RWPE2 (cell line): ENCODE results near the gene EXOSC5.
"Not testable (repeated sequence)": the region's sequence is repeated elsewhere in the genome, so short reads cannot be mapped to it uniquely, and the experiment has no call there.

Experiments
- ATAC-seq: fragments of 200-7000 bp; cut with Tn5 transposase; 3 replicates; pipeline ENCODE4 v1.9.1; 2021; ENCODE audit warnings: low read depth
- DNase-seq: peaks from one replicate; pipeline ENCODE4 v3.0.0-alpha.2; 2020; ENCODE audit warnings: low spot score
- H3K27ac ChIP-seq: fragments of 450-650 bp; 2 replicates; pipeline ENCODE4 v1.5.1; 2017; ENCODE audit warnings: mild to moderate bottlenecking; ENCODE audit not compliant: poor library complexity, severe bottlenecking
- H3K27me3 ChIP-seq: fragments of 250-450 bp; sonication (Bioruptor Pico); 2 replicates; pipeline ENCODE4 v1.5.1; 2021; ENCODE audit warnings: mild to moderate bottlenecking, moderate library complexity; ENCODE audit not compliant: insufficient read depth, poor library complexity, severe bottlenecking
- H3K36me3 ChIP-seq: fragments of 250-450 bp; sonication (Bioruptor Pico); 2 replicates; pipeline ENCODE4 v1.5.1; 2020; ENCODE audit warnings: low read depth, mild to moderate bottlenecking, moderate library complexity
- H3K4me1 ChIP-seq: fragments of 250-450 bp; sonication (Bioruptor Pico); 2 replicates; pipeline ENCODE4 v1.5.1; 2021; ENCODE audit warnings: mild to moderate bottlenecking, moderate library complexity; ENCODE audit not compliant: insufficient read depth, poor library complexity, severe bottlenecking
- H3K4me3 ChIP-seq: fragments of 250-450 bp; sonication (Bioruptor Pico); 2 replicates; pipeline ENCODE4 v1.5.1; 2021; ENCODE audit warnings: mild to moderate bottlenecking, moderate library complexity; ENCODE audit not compliant: severe bottlenecking
- H3K9me3 ChIP-seq: fragments of 250-450 bp; sonication (Bioruptor Pico); 2 replicates; pipeline ENCODE4 v1.5.1; 2021; ENCODE audit warnings: mild to moderate bottlenecking, moderate library complexity; ENCODE audit not compliant: severe bottlenecking
- TF ChIP-seq, protein P1 (sequence below): fragments of 450-650 bp; IDR thresholded peaks from one replicate; pipeline ENCODE4 v1.5.1; 2017; ENCODE audit warnings: mild to moderate bottlenecking, moderate library complexity; ENCODE audit not compliant: poor library complexity, severe bottlenecking

The EXOSC5 gene

DNA sequence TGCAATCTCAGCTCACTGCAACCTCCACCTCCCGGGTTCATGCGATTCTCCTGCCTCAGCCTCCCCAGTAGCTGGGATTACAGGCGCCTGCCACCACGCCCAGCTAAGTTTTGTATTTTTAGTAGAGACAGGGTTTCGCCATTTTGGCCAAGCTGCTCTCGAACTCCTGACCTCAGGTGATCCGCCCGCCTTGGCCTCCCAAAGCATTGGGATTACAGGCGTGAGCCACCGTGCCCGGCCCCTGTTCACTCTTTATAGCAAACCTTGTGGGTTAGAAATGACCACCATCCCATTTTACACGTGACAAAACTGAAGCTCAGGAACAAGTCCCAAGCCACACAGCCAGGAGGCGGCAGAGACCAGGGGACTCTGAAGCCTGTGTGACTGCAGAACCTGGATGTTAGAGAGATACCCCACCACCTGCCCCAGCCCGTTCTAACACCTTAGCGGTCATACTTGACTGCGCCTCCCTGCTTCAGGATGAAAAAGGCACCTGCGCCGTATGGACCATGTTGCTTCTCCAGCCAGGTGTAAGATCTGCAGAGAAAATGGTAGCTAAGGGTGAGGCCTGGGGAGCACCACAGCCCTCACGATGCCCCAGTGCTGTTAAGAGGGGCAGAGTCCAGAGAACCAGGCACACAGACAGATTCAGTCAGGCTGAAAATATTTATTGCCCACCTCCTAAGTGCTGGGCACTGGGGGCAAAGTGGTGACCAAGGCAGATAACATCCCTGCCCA is 38.9 kb upstream of the EXOSC5 start:
- DNase-seq (peak; percentile 23), ATAC-seq (no peak)
- Histone ChIP-seq H3K9me3 (no peaks in the 10 kb centered on the region), H3K4me3 (no peak overlapping the region), H3K36me3 (peaks cover 25% of the 10 kb centered on the region), H3K4me1 (no peaks in the 10 kb centered on the region), H3K27ac (no peak overlapping the region), H3K27me3 (no peaks in the 10 kb centered on the region)
- TF ChIP-seq, protein P1, sequence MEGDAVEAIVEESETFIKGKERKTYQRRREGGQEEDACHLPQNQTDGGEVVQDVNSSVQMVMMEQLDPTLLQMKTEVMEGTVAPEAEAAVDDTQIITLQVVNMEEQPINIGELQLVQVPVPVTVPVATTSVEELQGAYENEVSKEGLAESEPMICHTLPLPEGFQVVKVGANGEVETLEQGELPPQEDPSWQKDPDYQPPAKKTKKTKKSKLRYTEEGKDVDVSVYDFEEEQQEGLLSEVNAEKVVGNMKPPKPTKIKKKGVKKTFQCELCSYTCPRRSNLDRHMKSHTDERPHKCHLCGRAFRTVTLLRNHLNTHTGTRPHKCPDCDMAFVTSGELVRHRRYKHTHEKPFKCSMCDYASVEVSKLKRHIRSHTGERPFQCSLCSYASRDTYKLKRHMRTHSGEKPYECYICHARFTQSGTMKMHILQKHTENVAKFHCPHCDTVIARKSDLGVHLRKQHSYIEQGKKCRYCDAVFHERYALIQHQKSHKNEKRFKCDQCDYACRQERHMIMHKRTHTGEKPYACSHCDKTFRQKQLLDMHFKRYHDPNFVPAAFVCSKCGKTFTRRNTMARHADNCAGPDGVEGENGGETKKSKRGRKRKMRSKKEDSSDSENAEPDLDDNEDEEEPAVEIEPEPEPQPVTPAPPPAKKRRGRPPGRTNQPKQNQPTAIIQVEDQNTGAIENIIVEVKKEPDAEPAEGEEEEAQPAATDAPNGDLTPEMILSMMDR, result no peak

DNA sequence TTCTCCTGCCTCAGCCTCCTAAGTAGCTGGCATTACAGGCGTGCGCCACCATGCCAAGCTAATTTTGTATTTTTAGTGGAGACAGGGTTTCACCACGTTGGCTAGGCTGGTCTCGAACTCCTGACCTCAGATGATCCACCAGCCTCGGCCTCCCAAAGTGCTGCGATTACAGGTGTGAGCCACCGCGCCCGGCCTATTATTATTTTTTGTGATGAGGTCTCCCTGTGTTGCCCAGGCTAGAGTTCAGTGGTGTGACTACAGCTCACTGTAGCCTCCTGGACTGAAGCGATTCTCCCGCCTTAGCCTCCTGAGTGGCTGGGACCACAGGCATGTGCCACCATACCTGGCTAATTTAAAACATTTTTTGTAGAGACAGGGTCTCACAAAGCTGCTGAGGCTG is 38.2 kb upstream of the EXOSC5 start:
- H3K27ac ChIP-seq, H3K27me3 ChIP-seq, H3K4me1 ChIP-seq, H3K4me3 ChIP-seq, ATAC-seq, DNase-seq, H3K9me3 ChIP-seq: not testable (repeated sequence)
- peaks cover 28% of the 10 kb centered on the region for H3K36me3 ChIP-seq

DNA sequence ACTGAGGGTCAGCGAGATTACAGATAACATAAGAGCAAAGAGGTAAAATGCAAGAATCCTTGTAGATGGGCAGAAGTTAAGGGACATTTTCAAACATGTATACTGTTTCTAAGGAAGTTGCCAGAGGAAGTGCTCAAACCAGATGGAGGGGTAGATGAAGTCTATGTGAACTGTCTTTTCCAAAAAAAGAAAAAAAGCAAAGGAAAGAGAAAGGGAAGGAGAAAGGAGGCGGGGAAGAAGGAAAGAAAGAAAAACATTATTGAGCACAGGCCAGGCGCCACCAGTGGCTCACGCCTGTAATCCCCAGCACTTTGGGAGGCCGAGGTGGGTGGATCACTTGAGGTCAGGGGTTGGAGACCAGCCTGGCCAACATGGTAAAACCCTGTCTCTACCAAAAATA is 37.3 kb upstream of the EXOSC5 start:
- Histone ChIP-seq H3K36me3 (peaks cover 28% of the 10 kb centered on the region), H3K9me3 (no peaks in the 10 kb centered on the region), H3K4me3 (no peak overlapping the region), H3K4me1 (no peaks in the 10 kb centered on the region), H3K27ac (no peak overlapping the region), H3K27me3 (no peaks in the 10 kb centered on the region)
- no peak for ATAC-seq
- TF ChIP-seq, protein P1, result no peak
- DNase-seq, result no peak

DNA sequence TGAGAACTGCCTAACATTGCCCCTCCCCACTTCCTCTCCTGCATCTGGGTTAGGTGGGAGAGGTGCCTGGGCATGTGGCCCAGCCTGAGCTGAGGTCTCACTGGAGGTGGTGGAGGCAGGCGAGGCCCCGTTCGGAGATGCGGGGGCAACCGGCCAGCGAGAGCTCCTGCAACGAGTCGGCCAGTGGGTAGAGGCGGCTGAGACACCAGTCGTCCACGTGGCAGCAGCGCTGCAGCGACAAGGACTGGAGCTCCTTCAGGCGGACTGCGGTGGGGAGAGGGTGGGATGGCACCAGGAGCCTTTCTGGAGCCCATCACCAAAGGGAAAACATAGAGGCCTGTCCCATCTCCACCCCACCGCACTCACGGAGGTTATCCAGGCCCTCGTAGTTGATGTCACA is 36.0 kb upstream of the EXOSC5 start:
- ATAC-seq (no peak), DNase-seq (no peak)
- no peak overlapping the region for H3K4me3 ChIP-seq
- no peaks in the 10 kb centered on the region for H3K4me1 ChIP-seq
- H3K9me3 ChIP-seq, result no peaks in the 10 kb centered on the region
- TF ChIP-seq, protein P1, result no peak
- H3K27ac ChIP-seq, result no peak overlapping the region
- peaks cover 28% of the 10 kb centered on the region for H3K36me3 ChIP-seq
- no peaks in the 10 kb centered on the region for H3K27me3 ChIP-seq

DNA sequence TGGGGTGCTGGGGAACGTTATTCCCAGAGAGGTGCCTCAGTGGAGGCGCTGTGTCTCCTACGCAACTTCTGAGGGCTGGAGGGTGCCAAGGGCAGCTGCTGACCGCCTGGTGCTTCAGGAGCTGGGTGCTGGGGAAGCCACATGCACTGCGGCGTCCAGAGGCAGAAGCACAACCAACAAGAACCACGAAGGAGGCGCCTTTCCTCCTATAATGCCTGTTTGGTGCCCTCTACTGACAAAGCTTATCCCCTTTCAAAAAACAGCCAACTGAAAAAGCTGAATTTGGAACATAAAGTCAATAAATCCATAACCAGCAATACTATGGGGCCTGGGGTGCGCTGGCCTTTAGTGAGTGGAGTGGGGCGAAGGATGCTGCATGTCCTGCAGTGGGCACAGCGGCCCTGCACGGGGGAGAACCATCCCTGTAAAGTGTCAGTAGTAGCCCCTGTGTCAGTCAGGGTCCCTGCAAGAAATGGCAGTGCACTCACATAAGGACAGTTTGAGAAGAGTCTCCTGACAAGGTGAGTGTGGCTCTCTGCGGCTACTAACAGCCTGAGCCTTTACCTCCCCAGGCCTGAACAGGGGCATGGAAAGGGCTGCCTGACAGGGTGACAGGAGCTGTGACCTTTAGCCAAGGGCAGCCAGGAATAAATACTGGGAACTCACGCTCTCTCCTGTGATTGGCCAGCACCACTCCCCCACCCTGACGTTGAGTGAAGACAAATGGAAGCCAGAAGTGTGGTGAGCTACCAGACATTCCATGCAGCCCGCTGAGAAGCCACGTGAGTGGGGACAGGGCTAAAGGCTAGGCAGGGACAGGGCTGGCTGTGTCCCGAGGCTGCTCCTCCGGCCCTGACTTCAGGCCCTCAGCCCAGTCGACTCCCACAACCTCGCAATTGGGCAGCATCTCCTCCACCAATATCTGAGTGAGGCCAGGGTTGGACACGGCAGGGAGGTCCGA is 34.5 kb upstream of the EXOSC5 start:
- Histone ChIP-seq H3K9me3 (no peaks in the 10 kb centered on the region), H3K4me3 (no peak overlapping the region), H3K4me1 (no peaks in the 10 kb centered on the region), H3K27ac (no peak overlapping the region), H3K36me3 (peaks cover 23% of the 10 kb centered on the region), H3K27me3 (no peaks in the 10 kb centered on the region)
- TF ChIP-seq, protein P1, result peak; percentile 57
- ATAC-seq, result no peak
- DNase-seq, result no peak
